Endothelial cell of umbilical vein (primary cell): ENCODE data around the gene PDE10A.

Experiments used
- EZH2 ChIP-seq: IDR thresholded peaks from 2 replicates; pipeline ENCODE4 v1.6.1; 2012; ENCODE audit warnings: borderline replicate concordance, low read depth, mild to moderate bottlenecking, moderate library complexity, low read length, inconsistent platforms; ENCODE audit not compliant: severe bottlenecking
- MYC ChIP-seq: IDR thresholded peaks from one replicate; pipeline ENCODE4 v1.6.1; 2011; ENCODE audit warnings: mild to moderate bottlenecking, low read depth, low read length
- POLR2A ChIP-seq: IDR thresholded peaks from 2 replicates; pipeline ENCODE4 v1.6.1; 2012; ENCODE audit warnings: low read depth, mild to moderate bottlenecking, control low read depth, low read length
- POLR2AphosphoS5 ChIP-seq: IDR thresholded peaks from 2 replicates; pipeline ENCODE4 v1.6.1; 2012; ENCODE audit warnings: low read depth, mild to moderate bottlenecking, control low read depth, low read length, moderate library complexity; ENCODE audit not compliant: insufficient read depth
- TF ChIP-seq, protein P1 (sequence below), 2 donors: IDR thresholded peaks; 1 replicate in 1 of 2; 2 replicates in 1 of 2; pipeline ENCODE4 v1.5.1; 2011; ENCODE audit warnings: low read length in 2 of 2, mild to moderate bottlenecking in 2 of 2, moderate library complexity in 2 of 2, control low read depth in 1 of 2, inconsistent platforms in 1 of 2, low read depth in 1 of 2; ENCODE audit not compliant: insufficient read depth in 1 of 2; ENCODE audit errors: extremely low read depth in 1 of 2

DNA sequence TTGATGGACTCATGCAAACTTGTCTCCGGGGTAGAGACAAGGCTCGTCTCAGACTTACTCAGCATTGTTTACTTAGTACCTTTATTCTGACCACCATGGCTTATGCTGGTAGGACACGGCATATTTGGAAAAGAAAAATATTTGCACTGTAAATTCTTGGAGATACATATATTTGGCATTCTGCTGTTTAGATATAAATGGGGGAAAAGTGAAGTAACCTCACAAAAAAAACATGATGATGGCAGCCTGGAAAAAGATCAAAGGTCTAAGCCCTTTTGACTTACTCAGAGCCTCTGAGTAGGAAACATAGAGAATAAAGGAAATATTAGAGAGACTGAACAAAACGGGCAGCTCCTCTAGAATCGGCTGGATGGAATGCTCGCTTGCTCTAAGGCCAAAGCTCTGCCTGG, 32.5 kb downstream of the PDE10A start:
- no peak for TF ChIP-seq POLR2A
- TF ChIP-seq, protein P1, sequence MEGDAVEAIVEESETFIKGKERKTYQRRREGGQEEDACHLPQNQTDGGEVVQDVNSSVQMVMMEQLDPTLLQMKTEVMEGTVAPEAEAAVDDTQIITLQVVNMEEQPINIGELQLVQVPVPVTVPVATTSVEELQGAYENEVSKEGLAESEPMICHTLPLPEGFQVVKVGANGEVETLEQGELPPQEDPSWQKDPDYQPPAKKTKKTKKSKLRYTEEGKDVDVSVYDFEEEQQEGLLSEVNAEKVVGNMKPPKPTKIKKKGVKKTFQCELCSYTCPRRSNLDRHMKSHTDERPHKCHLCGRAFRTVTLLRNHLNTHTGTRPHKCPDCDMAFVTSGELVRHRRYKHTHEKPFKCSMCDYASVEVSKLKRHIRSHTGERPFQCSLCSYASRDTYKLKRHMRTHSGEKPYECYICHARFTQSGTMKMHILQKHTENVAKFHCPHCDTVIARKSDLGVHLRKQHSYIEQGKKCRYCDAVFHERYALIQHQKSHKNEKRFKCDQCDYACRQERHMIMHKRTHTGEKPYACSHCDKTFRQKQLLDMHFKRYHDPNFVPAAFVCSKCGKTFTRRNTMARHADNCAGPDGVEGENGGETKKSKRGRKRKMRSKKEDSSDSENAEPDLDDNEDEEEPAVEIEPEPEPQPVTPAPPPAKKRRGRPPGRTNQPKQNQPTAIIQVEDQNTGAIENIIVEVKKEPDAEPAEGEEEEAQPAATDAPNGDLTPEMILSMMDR (IDR thresholded peaks at IDR 0.05; ENCODE audit: extremely low read depth in 1 of 2, insufficient read depth in 1 of 2, low read depth in 1 of 2, low read length in 2 of 2): no peak
- no peak for TF ChIP-seq MYC
- TF ChIP-seq EZH2: no peak
- no peak for TF ChIP-seq POLR2AphosphoS5
